ENCODE measurements around the gene RHOT2. TPM values are rescaled to one million over a fixed set of nuclear protein-coding genes. Genes with fewer than 3 reads are reported as not detected.

Gene RHOT2
- total and polyA plus RNA-seq, 10 of the 15 experiments (the other 5 are each of a cell fraction or from before 2014, with no cell fraction given) = 3.7 to 174 (median 69.8) TPM

GRCh38 chr16:636206-637080, 31.5 kb upstream of the RHOT2 start, which contains the start of gene METTL26 (continued):
- TF ChIP-seq, protein P1, sequence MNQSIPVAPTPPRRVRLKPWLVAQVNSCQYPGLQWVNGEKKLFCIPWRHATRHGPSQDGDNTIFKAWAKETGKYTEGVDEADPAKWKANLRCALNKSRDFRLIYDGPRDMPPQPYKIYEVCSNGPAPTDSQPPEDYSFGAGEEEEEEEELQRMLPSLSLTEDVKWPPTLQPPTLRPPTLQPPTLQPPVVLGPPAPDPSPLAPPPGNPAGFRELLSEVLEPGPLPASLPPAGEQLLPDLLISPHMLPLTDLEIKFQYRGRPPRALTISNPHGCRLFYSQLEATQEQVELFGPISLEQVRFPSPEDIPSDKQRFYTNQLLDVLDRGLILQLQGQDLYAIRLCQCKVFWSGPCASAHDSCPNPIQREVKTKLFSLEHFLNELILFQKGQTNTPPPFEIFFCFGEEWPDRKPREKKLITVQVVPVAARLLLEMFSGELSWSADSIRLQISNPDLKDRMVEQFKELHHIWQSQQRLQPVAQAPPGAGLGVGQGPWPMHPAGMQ (IDR thresholded peaks at IDR 0.05; ENCODE audit: borderline replicate concordance) = peak; percentile 65; the same call in 1 of the 2 replicates
- TF ChIP-seq NFXL1 (IDR thresholded peaks at IDR 0.05; ENCODE audit: borderline replicate concordance) = no peak
- peak; percentile 78 for TF ChIP-seq E2F8 (IDR thresholded peaks at IDR 0.05; ENCODE audit: low read depth, partially characterized antibody)
- no peak for TF ChIP-seq MTA3 (IDR thresholded peaks at IDR 0.05; ENCODE audit: borderline replicate concordance, low read length)
- peak; percentile 35 for TF ChIP-seq RUNX3 (IDR thresholded peaks at IDR 0.05; ENCODE audit: low read length)
- no peak for TF ChIP-seq NFYA (IDR thresholded peaks at IDR 0.05; ENCODE audit: borderline replicate concordance, low read depth, low read length)
- no peak for TF ChIP-seq PBX3 (IDR thresholded peaks at IDR 0.05; ENCODE audit: insufficient replicate concordance, low read depth, low read length)
- TF ChIP-seq REST (IDR thresholded peaks at IDR 0.05; ENCODE audit: low read depth, low read length) = no peak
- TF ChIP-seq, protein P2, sequence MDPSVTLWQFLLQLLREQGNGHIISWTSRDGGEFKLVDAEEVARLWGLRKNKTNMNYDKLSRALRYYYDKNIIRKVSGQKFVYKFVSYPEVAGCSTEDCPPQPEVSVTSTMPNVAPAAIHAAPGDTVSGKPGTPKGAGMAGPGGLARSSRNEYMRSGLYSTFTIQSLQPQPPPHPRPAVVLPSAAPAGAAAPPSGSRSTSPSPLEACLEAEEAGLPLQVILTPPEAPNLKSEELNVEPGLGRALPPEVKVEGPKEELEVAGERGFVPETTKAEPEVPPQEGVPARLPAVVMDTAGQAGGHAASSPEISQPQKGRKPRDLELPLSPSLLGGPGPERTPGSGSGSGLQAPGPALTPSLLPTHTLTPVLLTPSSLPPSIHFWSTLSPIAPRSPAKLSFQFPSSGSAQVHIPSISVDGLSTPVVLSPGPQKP (IDR thresholded peaks at IDR 0.05; ENCODE audit: low read depth, low read length) = peak; percentile 67; the same call in 1 of the 2 replicates
- no peak for TF ChIP-seq CBX3 (IDR thresholded peaks at IDR 0.05; ENCODE audit: borderline replicate concordance, low read depth)
- no peak for TF ChIP-seq IRF4 (IDR thresholded peaks at IDR 0.05; ENCODE audit: low read depth, low read length)
- TF ChIP-seq YBX1 (IDR thresholded peaks at IDR 0.05) = no peak
- TF ChIP-seq, protein P3, sequence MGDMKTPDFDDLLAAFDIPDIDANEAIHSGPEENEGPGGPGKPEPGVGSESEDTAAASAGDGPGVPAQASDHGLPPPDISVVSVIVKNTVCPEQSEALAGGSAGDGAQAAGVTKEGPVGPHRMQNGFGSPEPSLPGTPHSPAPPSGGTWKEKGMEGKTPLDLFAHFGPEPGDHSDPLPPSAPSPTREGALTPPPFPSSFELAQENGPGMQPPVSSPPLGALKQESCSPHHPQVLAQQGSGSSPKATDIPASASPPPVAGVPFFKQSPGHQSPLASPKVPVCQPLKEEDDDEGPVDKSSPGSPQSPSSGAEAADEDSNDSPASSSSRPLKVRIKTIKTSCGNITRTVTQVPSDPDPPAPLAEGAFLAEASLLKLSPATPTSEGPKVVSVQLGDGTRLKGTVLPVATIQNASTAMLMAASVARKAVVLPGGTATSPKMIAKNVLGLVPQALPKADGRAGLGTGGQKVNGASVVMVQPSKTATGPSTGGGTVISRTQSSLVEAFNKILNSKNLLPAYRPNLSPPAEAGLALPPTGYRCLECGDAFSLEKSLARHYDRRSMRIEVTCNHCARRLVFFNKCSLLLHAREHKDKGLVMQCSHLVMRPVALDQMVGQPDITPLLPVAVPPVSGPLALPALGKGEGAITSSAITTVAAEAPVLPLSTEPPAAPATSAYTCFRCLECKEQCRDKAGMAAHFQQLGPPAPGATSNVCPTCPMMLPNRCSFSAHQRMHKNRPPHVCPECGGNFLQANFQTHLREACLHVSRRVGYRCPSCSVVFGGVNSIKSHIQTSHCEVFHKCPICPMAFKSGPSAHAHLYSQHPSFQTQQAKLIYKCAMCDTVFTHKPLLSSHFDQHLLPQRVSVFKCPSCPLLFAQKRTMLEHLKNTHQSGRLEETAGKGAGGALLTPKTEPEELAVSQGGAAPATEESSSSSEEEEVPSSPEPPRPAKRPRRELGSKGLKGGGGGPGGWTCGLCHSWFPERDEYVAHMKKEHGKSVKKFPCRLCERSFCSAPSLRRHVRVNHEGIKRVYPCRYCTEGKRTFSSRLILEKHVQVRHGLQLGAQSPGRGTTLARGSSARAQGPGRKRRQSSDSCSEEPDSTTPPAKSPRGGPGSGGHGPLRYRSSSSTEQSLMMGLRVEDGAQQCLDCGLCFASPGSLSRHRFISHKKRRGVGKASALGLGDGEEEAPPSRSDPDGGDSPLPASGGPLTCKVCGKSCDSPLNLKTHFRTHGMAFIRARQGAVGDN (IDR thresholded peaks at IDR 0.05) = 0 out of 2 replicates have a peak, but pooled peaks have one; percentile 79

Data from GM12878 (cell line).